ENCODE results near the gene LAPTM4A.

GRCh38 chr2:20061476-20061875 is 10.0 kb upstream of the LAPTM4A start:
- TF ChIP-seq CREB1 (IDR thresholded peaks at IDR 0.05; ENCODE audit: low read depth) (no peak), MAX (IDR thresholded peaks at IDR 0.05) (no peak), EP300 (IDR thresholded peaks at IDR 0.05; ENCODE audit: borderline replicate concordance) (no peak), RAD21 (IDR thresholded peaks at IDR 0.05; ENCODE audit: low read depth) (no peak), CEBPB (IDR thresholded peaks at IDR 0.05) (no peak), YY1 (IDR thresholded peaks at IDR 0.05; ENCODE audit: low read depth) (no peak), TCF12 (IDR thresholded peaks at IDR 0.05; ENCODE audit: low read depth) (no peak), FOXM1 (IDR thresholded peaks at IDR 0.05; ENCODE audit: borderline replicate concordance, low read depth) (no peak), ZBTB7A (IDR thresholded peaks at IDR 0.05; ENCODE audit: low read depth) (no peak), EGR1 (IDR thresholded peaks at IDR 0.05) (no peak), TEAD4 (IDR thresholded peaks at IDR 0.05) (no peak), TAF1 (IDR thresholded peaks at IDR 0.05; ENCODE audit: low read depth) (no peak)
- TF ChIP-seq, protein P1, sequence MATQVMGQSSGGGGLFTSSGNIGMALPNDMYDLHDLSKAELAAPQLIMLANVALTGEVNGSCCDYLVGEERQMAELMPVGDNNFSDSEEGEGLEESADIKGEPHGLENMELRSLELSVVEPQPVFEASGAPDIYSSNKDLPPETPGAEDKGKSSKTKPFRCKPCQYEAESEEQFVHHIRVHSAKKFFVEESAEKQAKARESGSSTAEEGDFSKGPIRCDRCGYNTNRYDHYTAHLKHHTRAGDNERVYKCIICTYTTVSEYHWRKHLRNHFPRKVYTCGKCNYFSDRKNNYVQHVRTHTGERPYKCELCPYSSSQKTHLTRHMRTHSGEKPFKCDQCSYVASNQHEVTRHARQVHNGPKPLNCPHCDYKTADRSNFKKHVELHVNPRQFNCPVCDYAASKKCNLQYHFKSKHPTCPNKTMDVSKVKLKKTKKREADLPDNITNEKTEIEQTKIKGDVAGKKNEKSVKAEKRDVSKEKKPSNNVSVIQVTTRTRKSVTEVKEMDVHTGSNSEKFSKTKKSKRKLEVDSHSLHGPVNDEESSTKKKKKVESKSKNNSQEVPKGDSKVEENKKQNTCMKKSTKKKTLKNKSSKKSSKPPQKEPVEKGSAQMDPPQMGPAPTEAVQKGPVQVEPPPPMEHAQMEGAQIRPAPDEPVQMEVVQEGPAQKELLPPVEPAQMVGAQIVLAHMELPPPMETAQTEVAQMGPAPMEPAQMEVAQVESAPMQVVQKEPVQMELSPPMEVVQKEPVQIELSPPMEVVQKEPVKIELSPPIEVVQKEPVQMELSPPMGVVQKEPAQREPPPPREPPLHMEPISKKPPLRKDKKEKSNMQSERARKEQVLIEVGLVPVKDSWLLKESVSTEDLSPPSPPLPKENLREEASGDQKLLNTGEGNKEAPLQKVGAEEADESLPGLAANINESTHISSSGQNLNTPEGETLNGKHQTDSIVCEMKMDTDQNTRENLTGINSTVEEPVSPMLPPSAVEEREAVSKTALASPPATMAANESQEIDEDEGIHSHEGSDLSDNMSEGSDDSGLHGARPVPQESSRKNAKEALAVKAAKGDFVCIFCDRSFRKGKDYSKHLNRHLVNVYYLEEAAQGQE (IDR thresholded peaks at IDR 0.05; ENCODE audit: low read depth) = no peak
- TF ChIP-seq, protein P2, sequence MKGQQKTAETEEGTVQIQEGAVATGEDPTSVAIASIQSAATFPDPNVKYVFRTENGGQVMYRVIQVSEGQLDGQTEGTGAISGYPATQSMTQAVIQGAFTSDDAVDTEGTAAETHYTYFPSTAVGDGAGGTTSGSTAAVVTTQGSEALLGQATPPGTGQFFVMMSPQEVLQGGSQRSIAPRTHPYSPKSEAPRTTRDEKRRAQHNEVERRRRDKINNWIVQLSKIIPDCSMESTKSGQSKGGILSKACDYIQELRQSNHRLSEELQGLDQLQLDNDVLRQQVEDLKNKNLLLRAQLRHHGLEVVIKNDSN (IDR thresholded peaks at IDR 0.05) = no peak

All from Ishikawa (cell line).